ENCODE results near the gene CNTN1.

GRCh38 chr12:40762072-40762471 lies 69.8 kb downstream of the CNTN1 start:
- TF ChIP-seq POLR2AphosphoS5 (IDR thresholded peaks at IDR 0.05; ENCODE audit: borderline replicate concordance, low read depth, low read length), result no peak
- no peak for TF ChIP-seq EZH2 (IDR thresholded peaks at IDR 0.05)

All from SK-N-MC (cell line).